KMS-11 (cell line): ENCODE results near the gene DUSP22.
"Not testable (repeated sequence)": the region's sequence is repeated elsewhere in the genome, so short reads cannot be mapped to it uniquely, and the experiment has no call there.

Source experiments
- H2AFZ ChIP-seq: fragments of 200-600 bp; sonication (generic); 2 replicates; pipeline ENCODE4 v1.6.1; 2016; ENCODE audit warnings: antibody characterized with exemption, mixed run types, low read depth
- H3K27ac ChIP-seq: fragments of 200-600 bp; sonication (generic); 2 replicates; pipeline ENCODE4 v1.6.1; 2016; ENCODE audit warnings: mild to moderate bottlenecking, mixed run types
- H3K27me3 ChIP-seq: fragments of 200-600 bp; sonication (generic); 2 replicates; pipeline ENCODE4 v1.6.1; 2017; ENCODE audit warnings: mild to moderate bottlenecking, low read depth, mixed run types, moderate library complexity; ENCODE audit not compliant: insufficient read depth
- H3K36me3 ChIP-seq: fragments of 200-600 bp; sonication (generic); 2 replicates; pipeline ENCODE4 v1.6.1; 2017; ENCODE audit warnings: mild to moderate bottlenecking, mixed run types; ENCODE audit not compliant: insufficient read depth
- H3K4me1 ChIP-seq: fragments of 200-600 bp; sonication (generic); 2 replicates; pipeline ENCODE4 v1.6.1; 2016; ENCODE audit warnings: mild to moderate bottlenecking, low read depth, mixed run types; ENCODE audit not compliant: poor library complexity, severe bottlenecking
- H3K4me2 ChIP-seq: fragments of 200-600 bp; sonication (generic); 2 replicates; pipeline ENCODE4 v1.7.0; 2016; ENCODE audit warnings: mild to moderate bottlenecking, mixed run types
- H3K4me3 ChIP-seq: fragments of 200-600 bp; sonication (generic); IDR thresholded peaks from 2 replicates; pipeline ENCODE4 v1.6.1; 2017; ENCODE audit warnings: low read depth, low read length, mixed read lengths; ENCODE audit not compliant: insufficient read depth
- H3K79me2 ChIP-seq: fragments of 200-600 bp; sonication (generic); 2 replicates; pipeline ENCODE4 v1.6.1; 2016; ENCODE audit warnings: low read depth, mixed run types; ENCODE audit not compliant: insufficient read depth
- H3K9ac ChIP-seq: fragments of 200-600 bp; sonication (generic); 2 replicates; pipeline ENCODE4 v1.6.1; 2016; ENCODE audit warnings: mild to moderate bottlenecking, mixed run types
- H4K20me1 ChIP-seq: fragments of 200-600 bp; sonication (generic); 2 replicates; pipeline ENCODE4 v1.6.1; 2016; ENCODE audit warnings: mild to moderate bottlenecking, mixed run types; ENCODE audit not compliant: insufficient read depth
- TF ChIP-seq, protein P1 (sequence below): fragments of 200-600 bp; sonication (generic); conservative IDR thresholded peaks from 2 replicates; pipeline ENCODE4 v1.6.1; 2017; ENCODE audit warnings: low read depth, mild to moderate bottlenecking, antibody characterized with exemption, low read length, moderate library complexity, mixed read lengths

Gene DUSP22

DNA sequence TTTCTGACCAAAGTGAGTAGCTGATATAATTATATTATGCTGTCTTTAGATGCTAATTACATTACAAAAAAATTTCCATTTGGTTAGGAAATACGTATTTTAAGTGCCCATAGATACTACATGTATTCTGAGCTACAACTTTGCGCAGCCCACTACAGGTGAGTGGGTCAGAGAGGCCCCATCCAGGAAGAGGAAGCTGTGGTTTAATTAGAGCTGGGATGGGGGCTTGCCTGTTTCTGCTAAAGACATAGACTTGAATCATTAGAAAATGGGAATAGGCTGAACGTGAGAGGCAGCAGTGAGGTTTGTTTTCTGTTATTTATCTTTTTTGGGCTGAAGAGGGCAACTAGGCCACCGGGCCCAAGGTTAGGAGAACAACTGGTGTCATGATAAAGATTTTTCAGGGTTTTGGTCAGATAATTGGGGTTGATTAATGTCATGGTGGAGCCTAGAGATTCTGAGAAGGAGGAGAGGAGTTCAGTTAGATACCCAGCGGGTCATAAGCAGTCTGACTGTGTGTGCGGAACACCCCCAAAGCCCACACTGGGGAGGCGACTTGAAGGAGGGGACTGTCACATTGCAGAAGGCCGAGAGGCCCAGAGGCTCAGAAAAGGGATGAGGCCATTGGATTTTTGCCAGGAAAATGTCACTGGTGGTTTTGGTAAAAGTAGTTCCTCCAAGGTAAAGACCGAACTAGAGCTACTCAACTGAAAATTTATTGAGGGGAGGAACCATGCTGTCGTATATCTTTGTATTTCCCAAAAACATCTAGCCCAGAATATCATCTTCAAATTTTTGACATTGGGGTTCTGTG, 84.7 kb downstream of the DUSP22 start:
- Histone ChIP-seq H3K79me2 (no peaks in the 10 kb centered on the region), H3K4me2 (no peak overlapping the region), H3K27me3 (no peaks in the 10 kb centered on the region), H3K4me1 (peaks cover 5% of the 10 kb centered on the region), H3K36me3 (no peaks in the 10 kb centered on the region), H3K9ac (no peak overlapping the region), H3K27ac (no peak overlapping the region), H3K4me3 (no peak overlapping the region), H2AFZ (no peak overlapping the region), H4K20me1 (no peaks in the 10 kb centered on the region)
- TF ChIP-seq, protein P1, sequence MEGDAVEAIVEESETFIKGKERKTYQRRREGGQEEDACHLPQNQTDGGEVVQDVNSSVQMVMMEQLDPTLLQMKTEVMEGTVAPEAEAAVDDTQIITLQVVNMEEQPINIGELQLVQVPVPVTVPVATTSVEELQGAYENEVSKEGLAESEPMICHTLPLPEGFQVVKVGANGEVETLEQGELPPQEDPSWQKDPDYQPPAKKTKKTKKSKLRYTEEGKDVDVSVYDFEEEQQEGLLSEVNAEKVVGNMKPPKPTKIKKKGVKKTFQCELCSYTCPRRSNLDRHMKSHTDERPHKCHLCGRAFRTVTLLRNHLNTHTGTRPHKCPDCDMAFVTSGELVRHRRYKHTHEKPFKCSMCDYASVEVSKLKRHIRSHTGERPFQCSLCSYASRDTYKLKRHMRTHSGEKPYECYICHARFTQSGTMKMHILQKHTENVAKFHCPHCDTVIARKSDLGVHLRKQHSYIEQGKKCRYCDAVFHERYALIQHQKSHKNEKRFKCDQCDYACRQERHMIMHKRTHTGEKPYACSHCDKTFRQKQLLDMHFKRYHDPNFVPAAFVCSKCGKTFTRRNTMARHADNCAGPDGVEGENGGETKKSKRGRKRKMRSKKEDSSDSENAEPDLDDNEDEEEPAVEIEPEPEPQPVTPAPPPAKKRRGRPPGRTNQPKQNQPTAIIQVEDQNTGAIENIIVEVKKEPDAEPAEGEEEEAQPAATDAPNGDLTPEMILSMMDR = no peak

DNA sequence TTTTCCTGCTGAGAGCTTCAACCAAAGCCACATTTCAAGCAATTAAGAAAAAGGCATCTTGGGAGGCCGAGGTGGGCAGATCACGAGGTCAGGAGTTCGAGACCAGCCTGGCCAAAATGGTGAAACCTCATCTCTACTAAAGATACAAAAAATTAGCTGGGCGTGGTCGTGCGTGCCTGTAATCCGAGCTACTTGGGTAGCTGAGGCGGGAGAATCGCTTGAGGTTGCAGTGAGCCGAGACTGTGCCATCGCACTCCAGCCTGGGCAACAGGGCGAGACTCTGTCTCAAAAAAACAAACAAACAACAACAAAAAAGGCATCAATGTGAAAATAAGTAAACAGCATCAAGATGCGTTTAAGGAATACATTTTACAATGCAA, 85.3 kb downstream of the DUSP22 start:
- not testable (repeated sequence) for H3K36me3 ChIP-seq, H3K79me2 ChIP-seq, H2AFZ ChIP-seq, H3K4me1 ChIP-seq, H3K27ac ChIP-seq, H3K9ac ChIP-seq, H4K20me1 ChIP-seq, H3K4me2 ChIP-seq, H3K4me3 ChIP-seq, H3K27me3 ChIP-seq

DNA sequence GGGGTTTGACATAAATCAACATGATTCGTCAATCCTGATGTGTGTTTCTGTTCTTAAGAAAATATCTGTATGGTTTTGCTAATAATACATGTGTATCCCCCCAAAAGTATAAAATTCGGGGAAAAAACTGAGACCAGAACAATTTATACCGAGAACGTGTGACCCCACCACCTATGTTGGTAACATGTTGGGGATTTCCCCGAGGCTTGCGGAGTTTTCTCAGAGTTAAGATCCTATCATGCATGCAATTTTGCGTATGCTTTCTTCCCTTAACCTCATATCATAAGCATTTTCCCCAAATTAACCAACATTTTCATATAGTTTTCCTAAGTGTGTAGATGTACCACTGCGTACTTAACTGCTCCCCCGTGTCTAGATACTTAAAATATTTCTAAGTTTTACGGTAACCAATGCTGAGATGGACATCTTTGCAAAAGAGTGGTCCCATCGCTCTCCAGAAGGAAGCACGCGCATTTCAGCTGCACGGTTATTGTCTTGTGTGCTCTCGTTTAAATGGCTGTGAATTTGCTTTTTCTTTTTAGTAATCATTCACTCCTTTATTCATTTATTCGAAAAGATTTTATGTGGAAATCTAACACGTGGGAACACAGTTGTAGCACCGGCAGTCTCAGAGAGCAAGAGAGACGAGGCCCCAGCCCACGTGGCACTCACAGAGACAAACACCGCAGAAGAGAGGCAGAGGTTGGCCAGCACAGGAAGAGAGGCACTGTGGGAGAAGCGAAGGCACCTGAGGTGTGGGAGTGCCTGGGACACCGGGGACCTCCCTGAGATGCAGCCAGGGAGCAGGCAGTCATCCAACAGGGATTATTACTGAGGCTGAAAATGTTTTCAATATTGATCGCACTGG, 86.0 kb downstream of the DUSP22 start:
- no peak overlapping the region for H3K9ac ChIP-seq
- peaks cover 5% of the 10 kb centered on the region for H3K4me1 ChIP-seq
- no peak overlapping the region for H2AFZ ChIP-seq
- H3K4me3 ChIP-seq = no peak overlapping the region
- TF ChIP-seq, protein P1 = no peak
- no peaks in the 10 kb centered on the region for H4K20me1 ChIP-seq
- no peak overlapping the region for H3K4me2 ChIP-seq
- no peak overlapping the region for H3K27ac ChIP-seq
- no peaks in the 10 kb centered on the region for H3K27me3 ChIP-seq
- H3K79me2 ChIP-seq = no peaks in the 10 kb centered on the region
- H3K36me3 ChIP-seq = no peaks in the 10 kb centered on the region

DNA sequence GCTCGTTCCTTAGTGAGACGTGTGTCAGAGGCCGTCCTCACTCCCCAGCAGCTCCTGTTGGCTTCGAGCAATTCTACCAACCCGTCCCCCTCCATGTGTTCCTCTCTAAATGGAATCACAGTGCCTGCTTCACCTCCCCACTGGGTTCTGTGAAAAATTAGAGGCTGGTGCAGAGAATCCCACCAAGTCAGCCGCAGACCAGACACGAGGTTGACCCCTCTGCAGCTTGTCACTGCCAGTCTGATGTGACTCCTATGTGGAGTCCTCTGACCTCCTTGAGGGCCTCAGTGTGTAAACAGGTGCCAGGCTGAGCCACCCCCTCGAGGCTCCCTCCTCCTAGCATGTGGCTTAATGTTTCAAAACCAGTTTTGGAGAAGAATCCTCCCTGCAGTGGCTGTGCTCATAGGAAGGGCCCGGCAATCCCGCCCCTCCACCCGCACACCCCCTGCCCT, 86.7 kb downstream of the DUSP22 start:
- no peak overlapping the region for H3K4me3 ChIP-seq
- no peak overlapping the region for H2AFZ ChIP-seq
- H3K36me3 ChIP-seq = no peaks in the 10 kb centered on the region
- no peaks in the 10 kb centered on the region for H3K79me2 ChIP-seq
- no peak overlapping the region for H3K9ac ChIP-seq
- no peak overlapping the region for H3K4me2 ChIP-seq
- H4K20me1 ChIP-seq = no peaks in the 10 kb centered on the region
- no peak overlapping the region for H3K27ac ChIP-seq
- peaks cover 5% of the 10 kb centered on the region for H3K4me1 ChIP-seq
- no peaks in the 10 kb centered on the region for H3K27me3 ChIP-seq
- TF ChIP-seq, protein P1 = no peak
